ENCODE data around the gene ITPR2.

The ITPR2 gene

DNA sequence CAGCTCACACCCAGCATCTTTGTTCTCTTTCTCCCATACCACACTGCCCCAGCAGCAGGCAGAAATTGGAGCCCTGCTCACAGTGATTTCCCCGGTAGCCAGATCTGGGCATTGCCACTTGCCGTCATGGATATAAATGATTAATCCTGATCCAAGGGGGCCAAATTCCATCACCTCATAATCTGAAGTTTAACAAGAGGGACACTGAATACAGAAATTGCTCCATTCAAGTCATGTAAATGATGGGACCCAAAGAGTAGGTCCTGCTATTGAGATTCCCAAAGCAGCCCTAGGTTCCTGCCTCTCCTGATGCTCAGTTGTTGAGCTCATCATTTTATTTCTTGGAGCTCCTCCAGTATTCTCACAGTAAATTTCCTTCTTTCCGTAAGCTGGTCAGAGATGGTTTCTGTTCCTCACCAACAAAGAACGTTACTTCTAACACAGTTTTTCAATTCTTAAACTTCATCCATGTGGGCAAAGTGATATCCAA, 11.7 kb downstream of the ITPR2 start:
- DNase-seq (ENCODE audit: low spot score) = no peak

DNA sequence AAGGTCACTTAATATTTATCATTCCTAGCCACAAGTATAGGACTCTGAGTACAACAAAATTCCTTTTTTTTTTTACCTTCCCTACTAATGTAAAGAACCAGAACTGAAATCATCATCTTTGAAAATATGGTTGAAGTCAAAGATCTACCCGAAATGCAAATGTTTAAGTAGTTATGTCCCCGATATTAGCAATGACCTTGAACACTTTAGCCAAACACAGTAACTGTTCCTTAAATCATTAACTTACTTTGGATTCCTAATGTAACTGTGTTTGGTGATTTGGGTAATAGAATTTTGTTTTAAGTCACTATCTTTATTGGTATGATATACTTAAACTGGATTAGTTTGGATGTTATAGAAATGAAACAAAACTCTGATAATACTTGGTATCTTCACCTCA, 14.4 kb downstream of the ITPR2 start:
- no peak for DNase-seq (ENCODE audit: low spot score)

DNA sequence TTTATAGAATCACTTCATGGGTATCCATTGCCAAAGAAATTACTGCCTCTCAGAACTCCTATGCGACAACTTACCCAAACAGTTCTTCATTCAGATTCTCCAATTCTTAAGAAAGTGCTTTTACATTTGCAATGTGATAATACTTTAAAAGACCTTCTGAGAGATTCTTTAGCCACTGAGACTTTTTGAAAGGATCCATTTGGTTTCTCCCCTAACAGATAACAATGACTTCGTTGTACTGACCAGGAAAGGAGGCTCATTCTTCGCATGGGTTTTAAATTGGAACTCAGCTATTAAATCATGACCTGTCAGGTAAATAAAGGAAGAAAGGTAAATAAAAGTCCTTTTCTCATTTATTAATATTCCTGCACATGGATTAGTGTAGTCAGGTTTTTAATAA, 14.8 kb downstream of the ITPR2 start:
- DNase-seq (ENCODE audit: low spot score) = no peak

DNA sequence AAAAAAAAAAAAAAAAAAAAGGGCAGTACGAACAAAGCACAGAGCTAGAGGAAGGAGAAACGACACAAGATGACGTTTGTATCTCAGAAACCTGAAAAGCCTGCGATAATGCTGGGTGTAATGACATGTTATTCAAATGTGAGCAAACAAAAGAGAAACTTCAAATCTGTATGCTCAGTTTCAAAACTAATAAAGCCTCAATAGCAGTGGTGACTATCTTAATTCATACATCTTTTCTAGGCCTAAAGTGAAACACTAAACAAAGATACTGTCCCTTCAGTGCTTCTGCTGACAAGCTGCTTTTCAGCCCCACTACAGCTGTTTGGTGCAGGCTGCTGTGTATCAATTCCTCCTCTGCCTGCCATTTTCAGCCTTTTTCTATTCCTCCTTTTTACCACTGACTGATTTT, 15.8 kb downstream of the ITPR2 start:
- DNase-seq (ENCODE audit: low spot score) = no peak

DNA sequence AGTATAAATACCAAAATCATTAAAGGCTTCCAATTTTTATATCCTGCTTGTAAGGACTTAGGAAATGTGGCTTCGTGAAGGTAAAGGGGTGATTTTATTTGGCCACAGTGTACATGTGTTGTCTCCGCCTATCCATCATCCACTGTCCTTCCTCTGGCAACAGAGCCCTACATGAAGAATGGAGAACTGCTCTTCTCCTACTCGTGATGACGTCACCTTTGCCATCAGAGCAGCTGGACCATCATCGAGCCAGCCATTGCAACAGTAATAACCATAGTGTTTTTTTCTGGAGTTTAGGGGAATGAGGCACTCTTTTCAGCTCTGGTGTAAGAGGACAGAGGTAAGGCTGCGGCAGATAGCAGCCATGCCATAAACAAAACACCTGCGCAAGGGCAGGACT, 19.2 kb downstream of the ITPR2 start:
- no peak for DNase-seq (ENCODE audit: low spot score)

DNA sequence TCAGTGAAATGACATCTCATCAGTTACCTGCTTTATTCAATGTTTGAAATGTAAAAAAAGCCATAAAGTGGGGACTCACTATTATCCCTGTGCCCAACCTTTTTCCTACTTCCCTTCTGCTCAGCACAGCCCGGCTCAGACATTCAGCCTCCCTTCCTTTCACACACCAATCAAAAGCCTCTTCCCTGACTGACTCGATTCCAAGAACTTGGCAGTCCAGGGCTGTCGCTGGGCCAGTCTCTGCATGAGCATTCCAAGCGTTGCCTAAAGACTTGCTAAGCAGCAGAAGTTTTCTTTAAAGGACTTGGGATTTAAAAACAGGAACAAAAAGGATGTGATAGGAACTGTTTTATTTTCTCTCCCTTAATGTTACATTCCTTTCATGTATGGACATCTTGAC, 22.7 kb downstream of the ITPR2 start:
- DNase-seq (ENCODE audit: low spot score) = no peak

DNA sequence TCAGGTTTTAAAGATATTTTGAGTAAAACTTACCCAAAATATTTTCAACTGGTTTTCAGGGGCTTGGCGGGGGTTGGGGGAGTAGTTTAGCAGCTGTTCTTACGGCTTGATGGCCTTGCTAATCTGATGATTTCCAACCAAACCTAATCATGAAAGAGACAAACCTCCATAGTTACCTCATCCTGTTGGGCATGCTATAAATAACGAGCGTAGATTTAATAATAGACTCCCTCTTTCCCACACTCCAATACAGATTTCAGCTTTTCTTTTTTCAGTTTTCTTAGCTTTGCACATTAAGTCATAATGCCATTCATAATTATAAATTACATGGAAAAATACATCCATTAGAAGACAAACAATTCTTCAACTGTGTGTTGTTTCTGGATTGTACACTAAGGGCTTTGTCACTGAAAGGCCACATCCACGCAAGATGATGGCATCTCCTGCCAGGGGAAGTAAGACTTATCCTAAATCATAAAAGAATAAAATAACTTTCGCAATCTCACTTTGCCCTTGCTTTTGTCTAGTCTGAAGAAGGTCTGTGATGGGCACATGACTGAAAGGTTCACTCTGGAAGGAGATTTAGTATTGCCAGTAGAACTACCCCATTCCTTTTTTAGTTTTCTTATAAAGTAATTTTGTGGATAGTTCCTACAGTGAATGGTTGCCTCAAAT, 23.2 kb downstream of the ITPR2 start:
- no peak for DNase-seq (ENCODE audit: low spot score)

DNA sequence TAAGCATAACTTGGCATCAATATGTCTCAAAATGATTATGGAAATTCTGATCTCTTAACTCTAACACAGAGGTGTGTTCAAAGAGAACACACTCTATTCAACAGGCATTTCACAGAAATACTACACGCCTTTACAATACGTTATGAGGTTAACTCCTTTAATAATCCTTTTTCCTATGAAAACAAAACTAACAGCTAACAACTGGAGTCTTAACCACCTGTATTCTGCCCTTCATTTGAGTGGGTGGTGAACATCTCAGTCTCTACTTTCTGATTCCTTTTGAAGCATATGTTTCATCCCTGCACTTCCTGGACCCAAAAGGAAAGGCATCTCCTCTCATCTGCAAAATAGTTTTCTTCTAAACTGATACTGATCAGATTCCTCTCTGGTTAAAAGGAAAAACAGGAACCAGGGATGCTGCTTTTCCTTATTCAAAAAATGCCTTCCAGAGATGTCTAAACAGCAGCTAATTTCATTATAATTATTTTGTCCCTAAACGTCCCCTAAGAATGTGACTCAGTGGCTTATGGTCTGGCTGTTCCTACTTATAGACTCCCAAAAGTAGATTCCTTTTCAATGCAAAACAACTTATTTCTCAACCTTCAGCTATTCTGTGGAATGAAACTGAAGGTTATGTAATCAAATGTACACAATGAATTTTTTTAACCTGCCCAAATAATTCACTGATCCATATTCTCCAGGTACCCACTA, 24.1 kb downstream of the ITPR2 start:
- DNase-seq (ENCODE audit: low spot score) = no peak

DNA sequence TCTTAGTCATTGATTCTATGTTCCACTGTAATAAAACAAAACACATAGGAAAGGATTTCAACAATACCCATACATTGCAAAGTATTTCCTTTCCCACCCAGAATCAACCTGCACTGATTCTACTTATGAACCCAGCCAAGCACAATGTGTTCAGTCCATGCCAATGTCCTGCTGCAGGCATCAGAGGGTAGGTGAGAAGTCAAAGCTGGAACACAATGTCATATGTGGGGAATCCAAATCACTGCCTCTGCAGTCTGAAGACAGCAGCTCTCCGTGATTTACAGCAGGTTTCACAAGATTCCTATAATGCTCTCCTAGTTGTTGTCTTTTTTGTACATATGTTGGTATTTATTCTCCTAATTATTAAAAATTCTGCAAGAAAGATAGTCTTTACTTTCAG, 25.7 kb downstream of the ITPR2 start:
- no peak for DNase-seq (ENCODE audit: low spot score)

DNA sequence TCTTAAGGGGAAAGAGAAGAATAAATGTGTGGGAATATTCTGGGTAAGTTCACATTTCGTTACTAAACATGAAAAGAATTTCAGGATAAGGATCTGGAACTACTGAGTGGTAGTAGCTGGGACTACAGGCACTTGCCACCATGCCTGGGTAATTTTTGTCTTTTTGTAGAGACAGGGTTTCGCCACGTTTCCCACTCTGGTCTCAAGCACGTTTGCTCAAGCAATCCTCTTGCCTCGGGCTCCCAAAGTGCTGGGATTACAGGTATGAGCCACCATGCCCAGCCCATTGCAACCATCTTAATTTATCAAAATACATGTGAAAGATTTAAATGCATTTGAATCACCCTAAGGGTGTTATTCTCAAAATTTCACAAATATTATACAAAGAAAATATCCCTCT, 26.4 kb downstream of the ITPR2 start:
- no peak for DNase-seq (ENCODE audit: low spot score)

DNA sequence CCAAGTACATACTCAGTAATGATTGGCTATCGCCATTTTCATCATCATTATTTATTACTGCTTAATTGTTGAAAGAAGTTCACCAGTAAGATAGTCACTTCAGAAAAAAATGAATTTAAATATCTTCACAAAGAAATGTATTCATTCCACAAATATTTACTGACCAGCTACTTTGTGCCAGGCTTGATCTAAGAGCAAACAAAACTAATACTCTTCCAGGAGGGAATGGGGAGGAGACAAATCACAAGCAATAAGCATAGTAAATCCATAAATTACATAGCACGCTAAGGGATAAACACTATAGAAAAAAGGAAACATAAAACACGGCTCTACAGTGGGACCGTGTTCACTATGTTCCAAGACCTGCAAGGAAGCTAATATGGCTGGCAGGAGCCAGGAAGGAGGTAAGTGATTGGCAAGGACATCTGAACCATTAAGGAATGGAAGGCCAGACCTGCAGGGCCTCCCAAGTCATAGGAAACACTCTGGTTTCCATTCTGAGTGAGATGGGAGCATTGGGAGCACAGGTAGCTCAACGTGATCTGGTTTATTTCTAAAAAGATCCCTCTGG, 27.5 kb downstream of the ITPR2 start:
- DNase-seq (ENCODE audit: low spot score) = no peak

DNA sequence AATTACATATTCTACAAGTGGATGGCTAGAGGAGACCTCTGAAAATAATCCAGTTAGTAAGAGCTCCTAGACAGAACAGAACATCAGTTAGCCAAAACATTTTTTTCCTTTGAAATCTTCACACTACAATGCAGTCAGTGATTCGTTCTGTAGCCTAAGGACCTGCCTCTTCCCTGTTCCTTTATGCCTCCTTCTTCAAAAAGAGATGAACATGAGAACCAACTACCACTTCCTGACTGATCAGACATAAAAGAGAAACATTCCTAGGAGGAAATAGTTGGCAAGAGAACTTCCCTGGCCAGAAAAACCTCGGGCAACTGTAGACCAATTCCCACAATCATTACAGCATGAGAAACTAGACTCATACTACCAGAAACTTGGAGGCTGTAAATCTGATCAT, 29.4 kb downstream of the ITPR2 start:
- no peak for DNase-seq (ENCODE audit: low spot score)

DNA sequence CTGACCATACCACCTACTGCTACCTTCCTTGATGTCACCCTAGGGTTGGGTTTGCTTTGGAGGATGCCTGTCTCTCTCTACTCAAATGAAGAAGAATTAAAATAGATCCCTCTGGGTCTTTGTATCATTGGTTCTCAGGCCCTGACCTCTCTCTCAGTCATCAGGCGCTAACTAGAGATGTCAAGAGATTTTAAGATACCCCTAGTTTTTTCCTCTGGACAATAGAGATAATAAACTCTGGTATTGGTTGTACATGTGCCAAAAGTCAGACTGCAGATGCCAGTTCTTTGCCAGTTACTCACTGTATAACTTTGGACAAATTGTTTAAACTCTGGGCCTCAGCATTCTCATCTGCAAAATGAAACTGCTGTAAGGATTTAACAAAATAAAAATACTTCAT, 31.5 kb downstream of the ITPR2 start:
- no peak for DNase-seq (ENCODE audit: low spot score)

DNA sequence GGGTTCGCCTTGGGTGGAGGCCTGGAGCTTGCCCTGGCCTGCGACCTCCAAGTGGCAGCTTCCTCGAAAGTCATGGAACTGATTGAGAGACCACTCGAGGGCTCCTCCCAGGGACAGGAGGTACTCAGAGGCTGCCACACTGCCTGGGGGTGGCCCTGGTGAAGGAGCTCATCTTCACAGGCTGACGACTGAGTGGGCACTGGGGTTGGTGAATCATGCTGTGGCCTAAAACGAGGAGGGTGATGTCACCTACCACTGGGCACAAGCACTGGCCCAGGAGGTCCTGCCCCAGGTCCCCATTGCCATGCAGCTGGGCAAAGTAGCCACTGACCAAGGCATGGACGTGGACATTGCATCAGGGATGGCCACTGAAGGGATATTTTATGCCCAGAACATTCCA, 32.1 kb downstream of the ITPR2 start:
- no peak for DNase-seq (ENCODE audit: low spot score)

DNA sequence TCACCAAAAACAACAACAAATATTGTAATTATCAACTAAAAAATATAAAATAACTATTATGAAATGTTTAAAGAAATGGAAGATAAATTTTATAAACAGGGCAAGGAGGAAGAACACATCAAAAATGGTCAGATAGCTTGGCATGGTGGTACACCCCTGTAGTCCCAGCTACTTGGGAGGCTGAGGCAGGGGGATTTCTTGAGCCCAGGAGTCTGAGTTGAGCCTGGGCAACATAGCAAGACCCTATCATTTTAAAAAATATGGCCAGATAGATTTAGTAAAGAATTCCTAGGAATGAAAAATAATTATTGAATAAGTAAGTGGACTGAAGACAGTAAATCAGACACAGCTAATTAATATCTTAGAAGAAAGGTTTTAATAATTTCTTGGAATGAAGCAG, 32.6 kb downstream of the ITPR2 start:
- no peak for DNase-seq (ENCODE audit: low spot score)

DNA sequence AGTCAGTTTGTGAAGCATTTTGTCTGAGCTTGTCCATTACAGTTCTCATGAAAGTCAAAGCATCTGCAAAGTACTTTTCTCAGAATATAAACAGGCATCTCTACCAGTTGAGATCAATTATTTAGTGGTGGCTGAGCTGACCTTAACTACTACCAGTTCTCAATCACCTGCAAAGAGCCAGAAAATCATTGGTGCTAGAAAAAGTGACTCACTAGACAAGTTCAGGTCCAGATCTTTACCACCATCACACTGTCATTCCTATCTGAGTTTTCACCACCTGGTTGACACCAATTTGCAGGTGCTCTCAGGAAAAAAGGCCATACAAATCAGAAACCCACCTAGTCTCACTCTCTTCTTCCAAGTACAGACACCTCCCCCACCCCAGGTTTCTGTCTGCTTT, 33.3 kb downstream of the ITPR2 start:
- no peak for DNase-seq (ENCODE audit: low spot score)

DNA sequence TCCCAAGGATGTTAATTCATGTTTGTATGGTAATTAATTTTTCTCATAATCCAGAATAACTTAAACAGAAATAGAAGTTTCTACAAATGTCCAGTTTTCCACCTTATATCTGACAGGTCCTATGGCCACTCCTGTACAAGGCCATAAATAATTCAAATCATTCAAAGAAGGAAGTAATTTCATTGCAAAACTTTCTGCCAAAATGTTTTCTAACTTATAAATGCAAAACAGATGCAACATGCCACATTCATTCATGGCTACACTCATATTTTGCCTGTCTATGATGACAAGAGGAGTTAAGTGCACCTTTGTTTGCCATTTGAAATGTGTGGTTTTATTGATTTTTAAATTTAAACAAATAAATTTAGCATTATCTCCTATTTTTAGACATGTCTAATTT, 34.4 kb downstream of the ITPR2 start:
- DNase-seq (ENCODE audit: low spot score) = no peak

DNA sequence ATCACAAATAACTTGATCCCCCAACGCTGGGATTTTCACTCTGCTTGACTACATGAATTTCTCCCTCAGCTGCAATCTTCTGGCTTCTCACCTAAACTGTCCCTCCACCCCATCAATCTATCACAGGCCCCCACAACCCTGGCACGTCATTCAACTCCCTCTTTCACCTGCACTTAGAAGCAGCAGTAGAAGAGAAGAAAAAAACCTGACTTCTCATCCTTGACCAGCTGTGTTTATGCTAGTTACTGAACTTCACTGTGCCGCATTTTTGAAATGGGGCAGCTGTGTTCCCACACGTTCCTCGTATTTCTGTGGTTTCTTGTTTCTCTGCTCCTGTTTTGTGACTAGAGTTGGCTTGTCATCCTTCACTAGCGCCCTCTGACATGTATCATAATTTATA, 35.0 kb downstream of the ITPR2 start:
- DNase-seq (ENCODE audit: low spot score) = no peak

DNA sequence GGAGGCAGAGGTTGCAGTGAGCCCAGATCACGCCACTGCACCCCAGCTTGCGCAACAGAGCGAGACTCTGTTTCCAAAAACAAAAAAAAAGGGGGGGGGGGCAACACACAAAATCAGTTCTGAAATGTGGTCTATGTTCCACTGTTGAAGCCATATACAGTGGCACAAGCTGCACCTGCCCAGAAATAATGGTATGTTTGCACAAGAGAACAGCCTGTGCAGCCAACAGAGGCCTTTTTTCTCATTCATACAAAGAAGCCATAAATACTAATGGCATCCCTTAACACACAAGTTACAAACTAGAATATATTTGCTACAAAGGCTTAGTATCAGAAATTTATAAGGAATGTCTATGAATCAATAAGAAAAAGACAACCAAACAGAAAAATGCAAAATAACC, 37.1 kb downstream of the ITPR2 start:
- no peak for DNase-seq (ENCODE audit: low spot score)

DNA sequence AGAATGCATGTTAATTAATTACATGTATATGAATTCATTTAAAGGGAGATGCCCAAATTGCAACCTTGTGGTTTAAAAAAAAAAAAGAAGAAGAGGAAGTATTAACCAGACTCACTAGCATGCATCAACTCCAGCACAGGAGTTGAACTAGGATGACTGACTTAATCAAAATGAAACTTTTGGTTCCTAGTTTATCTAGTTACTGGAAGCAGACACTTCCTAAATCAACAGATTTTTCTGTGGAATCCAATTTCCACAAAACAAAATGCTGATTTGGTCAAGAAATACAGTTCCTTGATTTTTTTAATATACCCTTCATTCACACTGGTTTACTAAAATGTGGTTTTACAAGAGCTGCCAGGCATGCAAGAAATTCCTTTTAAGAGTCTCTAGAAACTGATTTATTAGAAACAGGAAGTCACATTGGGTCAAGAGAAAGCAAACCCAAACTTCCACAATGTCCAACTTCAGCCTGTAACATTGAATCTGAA, 41.6 kb downstream of the ITPR2 start:
- DNase-seq (ENCODE audit: low spot score) = no peak

DNA sequence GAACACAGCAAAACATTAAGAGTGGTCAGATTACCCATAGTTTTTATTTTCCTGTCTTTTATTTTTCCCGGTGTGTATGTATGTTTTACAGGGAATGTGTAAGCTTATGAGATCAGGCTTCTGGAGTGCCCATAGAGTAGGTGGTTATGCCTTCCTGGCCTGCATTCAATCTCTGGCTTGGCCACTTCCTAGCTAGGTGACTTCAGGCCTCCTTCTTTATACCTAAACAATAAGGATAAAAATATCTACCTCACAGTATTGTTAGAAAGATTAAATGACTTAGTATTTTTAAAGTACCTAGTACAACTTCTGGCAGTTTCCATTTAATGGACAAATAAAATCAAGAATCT, 42.4 kb downstream of the ITPR2 start:
- no peak for DNase-seq (ENCODE audit: low spot score)

DNA sequence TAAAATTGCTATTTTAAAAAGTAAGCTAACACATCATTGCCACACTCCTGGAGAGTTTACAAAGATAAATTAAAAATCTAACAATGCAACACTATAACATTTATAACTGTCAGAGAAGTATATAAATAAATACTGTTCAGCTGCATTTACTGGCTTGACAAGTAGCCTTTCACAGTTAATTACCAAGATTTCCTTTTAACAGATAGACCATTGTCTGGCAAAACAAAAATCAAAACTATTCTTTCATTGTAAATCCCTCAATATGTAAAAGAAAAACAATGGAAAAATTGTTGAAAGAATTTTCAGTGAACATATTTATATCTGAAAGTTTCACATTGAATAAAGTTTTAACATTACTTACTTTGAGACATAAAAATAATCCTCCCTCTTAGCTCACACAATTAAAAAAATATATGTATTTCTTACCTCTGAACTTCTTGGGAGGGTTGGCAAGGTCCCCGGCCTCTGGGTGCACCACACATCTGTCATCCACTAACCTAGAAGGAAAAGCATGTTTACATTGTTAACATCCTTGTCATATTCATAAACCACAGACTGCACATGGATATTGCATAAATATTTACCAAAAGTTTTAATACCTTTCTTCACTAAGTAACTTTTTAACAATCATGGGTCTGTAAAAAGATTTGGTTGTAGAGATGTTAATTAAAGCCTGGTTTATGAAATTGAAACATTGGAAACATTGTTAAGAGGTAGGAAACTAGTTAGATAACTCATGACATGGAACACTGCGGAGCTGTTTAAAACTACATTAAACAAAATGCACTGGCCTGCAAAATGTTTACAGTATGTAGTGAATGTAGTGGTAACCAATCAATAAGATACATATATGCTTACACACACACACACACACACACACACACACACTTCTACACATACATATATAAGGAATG, 43.0 kb downstream of the ITPR2 start:
- no peak for DNase-seq (ENCODE audit: low spot score)

Measured in D341Med (cell line).